A673 (cell line): ENCODE data around the gene SEC31A.

Source experiments
- EZH2 ChIP-seq: fragments of 200-600 bp; sonication (generic); IDR thresholded peaks from 2 replicates; pipeline ENCODE4 v1.6.1; 2017; ENCODE audit warnings: borderline replicate concordance, low read depth, mild to moderate bottlenecking, mixed read lengths, antibody characterized with exemption, low read length; ENCODE audit not compliant: poor library complexity, severe bottlenecking
- TF ChIP-seq, protein P1 (sequence below): fragments of 300-800, 200-600 bp; sonication (generic); conservative IDR thresholded peaks from 2 replicates; pipeline ENCODE4 v1.5.1; 2017; ENCODE audit warnings: low read depth, mild to moderate bottlenecking, antibody characterized with exemption, low read length, moderate library complexity, mixed read lengths

GRCh38 chr4:82890528-82890900, 439 bp downstream of the SEC31A start:
- TF ChIP-seq, protein P1, sequence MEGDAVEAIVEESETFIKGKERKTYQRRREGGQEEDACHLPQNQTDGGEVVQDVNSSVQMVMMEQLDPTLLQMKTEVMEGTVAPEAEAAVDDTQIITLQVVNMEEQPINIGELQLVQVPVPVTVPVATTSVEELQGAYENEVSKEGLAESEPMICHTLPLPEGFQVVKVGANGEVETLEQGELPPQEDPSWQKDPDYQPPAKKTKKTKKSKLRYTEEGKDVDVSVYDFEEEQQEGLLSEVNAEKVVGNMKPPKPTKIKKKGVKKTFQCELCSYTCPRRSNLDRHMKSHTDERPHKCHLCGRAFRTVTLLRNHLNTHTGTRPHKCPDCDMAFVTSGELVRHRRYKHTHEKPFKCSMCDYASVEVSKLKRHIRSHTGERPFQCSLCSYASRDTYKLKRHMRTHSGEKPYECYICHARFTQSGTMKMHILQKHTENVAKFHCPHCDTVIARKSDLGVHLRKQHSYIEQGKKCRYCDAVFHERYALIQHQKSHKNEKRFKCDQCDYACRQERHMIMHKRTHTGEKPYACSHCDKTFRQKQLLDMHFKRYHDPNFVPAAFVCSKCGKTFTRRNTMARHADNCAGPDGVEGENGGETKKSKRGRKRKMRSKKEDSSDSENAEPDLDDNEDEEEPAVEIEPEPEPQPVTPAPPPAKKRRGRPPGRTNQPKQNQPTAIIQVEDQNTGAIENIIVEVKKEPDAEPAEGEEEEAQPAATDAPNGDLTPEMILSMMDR: no peak
- TF ChIP-seq EZH2: no peak
